ENCODE data around the gene ST14.

ST14 gene

GRCh38 chr11:130159657-130160497 lies at the start of gene ST14:
Gene ST14 (plus strand): TSS chr11:130159782. CDS start chr11:130159980, 198 bp downstream.
- DNase-seq: no peak

- DNase-seq: no peak
Measured at GRCh38 chr11:130110339-130111108, 49.1 kb upstream of the ST14 start.

- DNase-seq: no peak
Measured at GRCh38 chr11:130112071-130112830, 47.3 kb upstream of the ST14 start.

- no peak for DNase-seq
Measured at GRCh38 chr11:130114281-130114680, 45.3 kb upstream of the ST14 start.

GRCh38 chr11:130114726-130115125 lies 44.9 kb upstream of the ST14 start:
- DNase-seq: no peak

GRCh38 chr11:130115218-130115617 lies 44.4 kb upstream of the ST14 start:
- DNase-seq: no peak

- DNase-seq: no peak
Measured at GRCh38 chr11:130118165-130118564, 41.4 kb upstream of the ST14 start.

GRCh38 chr11:130118636-130119387 lies 40.8 kb upstream of the ST14 start:
- peak; percentile 99 for DNase-seq

- DNase-seq: no peak
Measured at GRCh38 chr11:130120045-130120444, 39.5 kb upstream of the ST14 start.

- no peak for DNase-seq
Measured at GRCh38 chr11:130121445-130121978, 38.1 kb upstream of the ST14 start.

GRCh38 chr11:130122141-130122575 lies 37.4 kb upstream of the ST14 start:
- no peak for DNase-seq

GRCh38 chr11:130123414-130124040 lies 36.1 kb upstream of the ST14 start:
- DNase-seq: no peak

- DNase-seq: peak; percentile 100
Measured at GRCh38 chr11:130124096-130124495, 35.5 kb upstream of the ST14 start.

- no peak for DNase-seq
Measured at GRCh38 chr11:130125638-130126037, 33.9 kb upstream of the ST14 start.

GRCh38 chr11:130126516-130126915 lies 33.1 kb upstream of the ST14 start:
- no peak for DNase-seq

GRCh38 chr11:130127509-130127908 lies 32.1 kb upstream of the ST14 start:
- no peak for DNase-seq

GRCh38 chr11:130128626-130129025 lies 31.0 kb upstream of the ST14 start:
- DNase-seq: peak; percentile 46

GRCh38 chr11:130129922-130130321 lies 29.7 kb upstream of the ST14 start:
- no peak for DNase-seq

GRCh38 chr11:130131961-130132850 lies 27.4 kb upstream of the ST14 start:
- peak; percentile 63 for DNase-seq

- no peak for DNase-seq
Measured at GRCh38 chr11:130133716-130134115, 25.9 kb upstream of the ST14 start.

- DNase-seq: no peak
Measured at GRCh38 chr11:130136107-130136506, 23.5 kb upstream of the ST14 start.

Data from GF-D8 (cell line).